GM12892 (cell line): ENCODE measurements around the gene NPAS2.

Experiments used
- DNase-seq: peaks from one replicate; pipeline ENCODE4 v3.0.0; 2011; ENCODE audit not compliant: insufficient read length
- FAIRE-seq: peaks from 2 replicates; lab custom pipeline; 2011; peaks lifted over from hg19 to GRCh38; lab: Jason Lieb, UNC
- POLR2A ChIP-seq: IDR thresholded peaks from 2 replicates; pipeline ENCODE4 v1.6.1; 2011; ENCODE audit warnings: low read depth, low read length, control low read depth
- POLR2AphosphoS5 ChIP-seq: IDR thresholded peaks from 2 replicates; pipeline ENCODE4 v1.6.1; 2011; ENCODE audit warnings: low read depth, low read length, control low read depth
- TAF1 ChIP-seq: IDR thresholded peaks from 2 replicates; pipeline ENCODE4 v1.6.1; 2011; ENCODE audit warnings: low read depth, mild to moderate bottlenecking, control low read depth, low read length, borderline replicate concordance

NPAS2 gene

GRCh38 chr2:100960688-100961087 is 140.7 kb downstream of the NPAS2 start:
- TF ChIP-seq TAF1 (no peak), POLR2A (no peak), POLR2AphosphoS5 (no peak)
- DNase-seq (no peak), FAIRE-seq (no peak)

- no peak for DNase-seq
- FAIRE-seq: no peak
- TF ChIP-seq POLR2A: no peak
- no peak for TF ChIP-seq POLR2AphosphoS5
- no peak for TF ChIP-seq TAF1
Observed at GRCh38 chr2:100962366-100963025, 142.6 kb downstream of the NPAS2 start.

DNA sequence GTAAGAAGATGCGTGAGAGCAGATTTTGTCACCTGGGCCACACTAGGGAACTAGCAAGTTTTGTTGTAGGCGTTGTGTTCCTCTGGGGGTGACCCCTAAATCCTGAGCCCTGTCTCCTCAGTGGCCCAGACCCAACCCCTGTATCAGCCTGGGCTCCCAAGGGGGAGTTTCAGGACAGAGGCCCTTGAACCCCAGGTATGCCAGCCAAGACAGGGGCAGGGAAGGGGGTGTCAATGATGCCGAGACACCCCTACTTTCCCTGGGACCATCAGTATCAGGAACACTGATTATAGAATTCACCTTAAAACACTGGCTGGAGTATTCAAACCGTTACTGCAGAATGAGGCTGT is 143.1 kb downstream of the NPAS2 start:
- FAIRE-seq (no peak), DNase-seq (no peak)
- TF ChIP-seq TAF1: no peak
- TF ChIP-seq POLR2A: no peak
- TF ChIP-seq POLR2AphosphoS5: no peak

GRCh38 chr2:100964222-100964621 is 144.3 kb downstream of the NPAS2 start:
- TF ChIP-seq POLR2A (no peak), TAF1 (no peak), POLR2AphosphoS5 (no peak)
- DNase-seq (no peak), FAIRE-seq (no peak)

DNA sequence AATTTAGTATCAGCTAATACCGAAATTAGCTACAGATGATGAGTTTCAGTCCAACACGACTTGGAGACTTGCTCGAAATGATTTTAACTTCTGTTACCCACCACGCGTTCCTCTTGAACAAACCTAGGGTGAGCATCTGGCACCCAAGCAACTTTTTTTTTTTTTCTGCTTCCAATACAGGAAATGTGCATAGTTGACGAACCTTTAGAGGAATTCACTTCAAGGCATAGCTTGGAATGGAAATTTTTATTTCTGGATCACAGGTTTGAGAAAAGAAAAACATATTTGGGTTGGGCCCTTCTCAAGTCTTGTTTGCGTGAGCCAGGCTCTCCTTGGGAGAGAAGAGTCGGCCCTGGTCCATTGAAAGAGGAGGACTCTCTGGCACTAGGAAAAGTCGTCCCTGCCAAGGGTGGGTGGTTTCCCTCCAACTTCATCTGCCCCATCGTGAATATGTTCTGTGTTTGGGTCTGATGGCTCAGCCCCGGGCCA is 144.8 kb downstream of the NPAS2 start:
- TF ChIP-seq POLR2A (no peak), POLR2AphosphoS5 (no peak), TAF1 (no peak)
- no peak for DNase-seq
- no peak for FAIRE-seq

DNA sequence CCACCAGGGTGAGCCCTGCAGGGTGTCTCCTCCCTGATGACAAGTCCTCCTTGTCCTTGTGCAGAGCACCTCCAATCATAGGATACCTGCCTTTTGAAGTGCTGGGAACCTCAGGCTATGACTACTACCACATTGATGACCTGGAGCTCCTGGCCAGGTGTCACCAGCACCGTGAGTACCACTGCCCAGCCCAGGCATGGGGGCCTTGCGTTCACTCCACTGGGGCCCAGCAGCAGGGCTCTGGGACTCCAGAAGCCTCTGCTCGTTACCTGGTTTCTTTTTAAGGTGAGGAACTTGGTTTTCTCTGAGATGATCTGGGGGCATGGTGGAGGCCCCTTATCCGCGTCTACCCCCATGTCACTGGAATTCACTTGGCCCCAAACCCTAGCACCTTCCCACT is 145.7 kb downstream of the NPAS2 start:
- TF ChIP-seq POLR2A: no peak
- TF ChIP-seq POLR2AphosphoS5: no peak
- no peak for TF ChIP-seq TAF1

DNA sequence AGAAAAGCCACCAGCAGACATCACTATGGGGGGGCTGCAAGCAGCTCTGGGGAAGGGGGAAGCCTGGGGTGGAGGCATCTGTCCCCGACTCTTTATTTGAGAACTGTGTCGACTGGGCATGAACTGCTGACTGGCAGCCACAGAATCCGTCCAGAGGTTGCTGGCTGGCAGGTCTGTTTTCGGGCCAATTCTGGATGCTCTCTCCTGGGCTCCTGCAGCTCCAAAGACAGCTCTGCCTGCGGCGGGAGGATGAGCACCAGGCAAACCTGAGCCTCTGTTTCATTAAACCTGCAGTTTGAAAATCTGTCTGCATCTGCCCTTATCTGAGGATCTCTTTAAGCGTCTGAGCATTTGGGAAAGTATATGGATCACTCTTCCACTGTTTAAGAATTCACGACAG is 147.8 kb downstream of the NPAS2 start:
- DNase-seq (no peak), FAIRE-seq (no peak)
- TF ChIP-seq TAF1 (no peak), POLR2A (no peak), POLR2AphosphoS5 (no peak)

More for the DNA sequence above, 145.7 kb downstream of the NPAS2 start:
- DNase-seq (no peak), FAIRE-seq (no peak)

GRCh38 chr2:100968146-100969145 is 148.5 kb downstream of the NPAS2 start:
- TF ChIP-seq POLR2AphosphoS5: no peak
- no peak for TF ChIP-seq POLR2A
- TF ChIP-seq TAF1: no peak
- FAIRE-seq (no peak), DNase-seq (no peak)

- no peak for DNase-seq
- FAIRE-seq: no peak
- TF ChIP-seq POLR2AphosphoS5: no peak
- no peak for TF ChIP-seq TAF1
- TF ChIP-seq POLR2A: no peak
Observed at GRCh38 chr2:100969998-100970397, 150.1 kb downstream of the NPAS2 start.

DNA sequence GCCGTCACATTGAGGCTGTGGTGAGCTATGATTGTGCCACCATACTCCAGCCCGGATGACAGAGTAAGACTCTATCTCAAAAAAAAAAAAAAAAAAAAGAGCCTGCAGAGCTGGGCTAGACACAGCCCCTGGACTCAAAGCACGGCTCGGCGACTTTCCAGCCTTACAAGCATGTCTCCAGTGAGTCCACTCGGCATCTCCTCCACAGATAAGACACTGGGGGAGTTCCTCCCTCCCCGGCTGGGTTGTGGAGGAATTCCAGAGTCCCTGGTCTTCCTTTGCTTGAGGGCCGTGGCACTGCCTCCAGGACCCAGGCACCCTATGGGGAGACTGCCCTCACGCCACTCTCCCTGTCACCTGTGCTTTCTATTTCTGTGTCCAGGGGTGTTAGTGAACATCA is 151.3 kb downstream of the NPAS2 start:
- FAIRE-seq: no peak
- DNase-seq: no peak
- TF ChIP-seq POLR2A (no peak), TAF1 (no peak), POLR2AphosphoS5 (no peak)

GRCh38 chr2:100972452-100972851 is 152.5 kb downstream of the NPAS2 start:
- no peak for DNase-seq
- TF ChIP-seq POLR2AphosphoS5 (no peak), POLR2A (no peak), TAF1 (no peak)
- no peak for FAIRE-seq
